ENCODE data around the gene SUSD4. TPM values are rescaled to one million over a fixed set of nuclear protein-coding genes. Genes with fewer than 3 reads are reported as not detected.

SUSD4 gene
- total and polyA plus RNA-seq, 2 of the 4 experiments (the other 2 are of a cell fraction) = 1.8 to 2.7 TPM

DNA sequence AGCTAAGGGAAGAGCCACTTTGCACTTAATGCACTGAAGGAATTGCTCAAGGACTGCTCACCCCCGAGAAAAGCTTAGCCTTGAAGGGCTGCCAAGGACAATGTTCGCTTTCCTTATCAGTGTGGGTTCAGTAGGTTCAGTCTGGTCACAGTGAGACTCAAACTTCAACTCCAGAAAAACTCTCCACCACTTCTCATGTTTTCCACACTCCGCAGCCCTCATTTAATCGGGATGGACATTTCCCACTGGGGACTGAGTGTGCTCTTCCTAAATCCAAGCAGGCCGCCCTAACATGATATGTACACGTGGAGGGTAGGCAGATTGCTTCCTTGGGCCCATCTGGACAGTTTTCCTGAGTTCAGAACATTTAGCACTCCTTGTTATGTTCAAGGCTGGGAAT lies 19.5 kb downstream of the SUSD4 start:
- no peak overlapping the region for H3K56ac ChIP-seq (ENCODE audit: extremely low read depth, insufficient read depth, low read length)

More for the DNA sequence above, 19.5 kb downstream of the SUSD4 start:
- DNase-seq (no peak), ATAC-seq (ENCODE audit: low read depth) (no peak)
- no peak overlapping the region for H2AFZ ChIP-seq (replicated peaks; ENCODE audit: low read length, poor library complexity)
- H3K79me1 ChIP-seq (ENCODE audit: low read depth in 1 of 2, low read length in 2 of 2) = no peaks in the 10 kb centered on the region
- no peaks in the 10 kb centered on the region for H3K36me3 ChIP-seq (ENCODE audit: control insufficient read depth, insufficient read depth, low read length)
- no peak overlapping the region for H2AK9ac ChIP-seq (replicated peaks; ENCODE audit: low read depth, low read length, poor library complexity)
- no peak overlapping the region for H3K4me2 ChIP-seq (ENCODE audit: low read depth, low read length)
- TF ChIP-seq MAZ (IDR thresholded peaks at IDR 0.05; ENCODE audit: borderline replicate concordance, low read depth, low read length) (no peak), POLR2A (IDR thresholded peaks at IDR 0.05; ENCODE audit: low read depth, low read length) (no peak), FOS (IDR thresholded peaks at IDR 0.05; ENCODE audit: low read depth, low read length) (no peak), NFE2L2 (IDR thresholded peaks at IDR 0.05; ENCODE audit: low read depth, low read length) (no peak), BHLHE40 (IDR thresholded peaks at IDR 0.05; ENCODE audit: low read depth, low read length) (no peak), RAD21 (IDR thresholded peaks at IDR 0.05; ENCODE audit: low read length) (no peak), MXI1 (IDR thresholded peaks at IDR 0.05; ENCODE audit: borderline replicate concordance, low read depth, low read length) (no peak)
- TF ChIP-seq, protein P1, sequence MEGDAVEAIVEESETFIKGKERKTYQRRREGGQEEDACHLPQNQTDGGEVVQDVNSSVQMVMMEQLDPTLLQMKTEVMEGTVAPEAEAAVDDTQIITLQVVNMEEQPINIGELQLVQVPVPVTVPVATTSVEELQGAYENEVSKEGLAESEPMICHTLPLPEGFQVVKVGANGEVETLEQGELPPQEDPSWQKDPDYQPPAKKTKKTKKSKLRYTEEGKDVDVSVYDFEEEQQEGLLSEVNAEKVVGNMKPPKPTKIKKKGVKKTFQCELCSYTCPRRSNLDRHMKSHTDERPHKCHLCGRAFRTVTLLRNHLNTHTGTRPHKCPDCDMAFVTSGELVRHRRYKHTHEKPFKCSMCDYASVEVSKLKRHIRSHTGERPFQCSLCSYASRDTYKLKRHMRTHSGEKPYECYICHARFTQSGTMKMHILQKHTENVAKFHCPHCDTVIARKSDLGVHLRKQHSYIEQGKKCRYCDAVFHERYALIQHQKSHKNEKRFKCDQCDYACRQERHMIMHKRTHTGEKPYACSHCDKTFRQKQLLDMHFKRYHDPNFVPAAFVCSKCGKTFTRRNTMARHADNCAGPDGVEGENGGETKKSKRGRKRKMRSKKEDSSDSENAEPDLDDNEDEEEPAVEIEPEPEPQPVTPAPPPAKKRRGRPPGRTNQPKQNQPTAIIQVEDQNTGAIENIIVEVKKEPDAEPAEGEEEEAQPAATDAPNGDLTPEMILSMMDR (conservative IDR thresholded peaks at IDR 0.05; ENCODE audit: low read depth, low read length) = no peak
- H3K27ac ChIP-seq (ENCODE audit: insufficient read depth, low read length) = no peak overlapping the region
- no peak overlapping the region for H3K18ac ChIP-seq (ENCODE audit: low read depth, low read length)
- no peak overlapping the region for H3K4me3 ChIP-seq (ENCODE audit: insufficient read depth, low read depth, low read length)
- H2BK15ac ChIP-seq (ENCODE audit: low read depth, low read length) = no peak overlapping the region
- no peak overlapping the region for H3K14ac ChIP-seq (replicated peaks; ENCODE audit: low read depth, low read length)
- no peak overlapping the region for H2AK5ac ChIP-seq (ENCODE audit: low read depth, low read length)
- H4K91ac ChIP-seq (ENCODE audit: insufficient read depth, low read depth, low read length) = no peak overlapping the region
- no peak overlapping the region for H4K8ac ChIP-seq (ENCODE audit: low read depth in 2 of 2, low read length in 2 of 2)
- no peaks in the 10 kb centered on the region for H4K20me1 ChIP-seq (ENCODE audit: insufficient read depth, low read length)
- no peak overlapping the region for H3K23ac ChIP-seq (ENCODE audit: low read depth, low read length)
- CTCF ChIA-PET = interaction anchor here (1.4 kb wide), 1 partner anchor 9 kb away, joined by 3 read pairs; no protein-coding TSS in a partner anchor
- BruUV-seq (replicated peaks) = no TSS peak
- intact Hi-C loops (cut with micrococcal nuclease) (no loop called here), in situ Hi-C loops (cut with MboI; ENCODE audit: low sequenced_read_pairs) (no loop called here), dilution Hi-C loops (cut with HindIII; ENCODE audit: low sequenced_read_pairs, unreplicated experiment) (no loop called here)
- WGBS, 2 experiments (ENCODE audit: extremely low coverage in 2 of 2, insufficient read length in 1 of 2) = no CpG with 5 or more reads among the region's 6 CpGs
- POLR2A ChIA-PET (ENCODE audit: unreplicated experiment) = interaction anchor here (0.5 kb wide), 1 partner anchor 1378 kb away, joined by 6 read pairs; no protein-coding TSS in a partner anchor
- H3K4me1 ChIP-seq (ENCODE audit: control insufficient read depth, insufficient read depth, low read length) = no peaks in the 10 kb centered on the region
- H4K5ac ChIP-seq (ENCODE audit: low read depth, low read length) = no peak overlapping the region
- no peak overlapping the region for H2BK5ac ChIP-seq (ENCODE audit: low read depth, low read length, poor library complexity, severe bottlenecking)
- H3K4ac ChIP-seq (ENCODE audit: low read depth, low read length) = no peak overlapping the region
- H3K9ac ChIP-seq (ENCODE audit: low read depth, low read length) = no peak overlapping the region
- H2BK120ac ChIP-seq (ENCODE audit: low read depth, low read length) = no peak overlapping the region
- H2BK20ac ChIP-seq (ENCODE audit: low read depth, low read length) = no peak overlapping the region
- H3K9me3 ChIP-seq (ENCODE audit: control insufficient read depth, insufficient read depth, low read length) = no peaks in the 10 kb centered on the region
- peaks cover 21% of the 10 kb centered on the region for H3K27me3 ChIP-seq (ENCODE audit: control insufficient read depth, insufficient read depth, low read length)
- no peaks in the 10 kb centered on the region for H3K9me1 ChIP-seq (ENCODE audit: insufficient read depth, low read length)
